ENCODE results near the gene THSD7B.

DNA sequence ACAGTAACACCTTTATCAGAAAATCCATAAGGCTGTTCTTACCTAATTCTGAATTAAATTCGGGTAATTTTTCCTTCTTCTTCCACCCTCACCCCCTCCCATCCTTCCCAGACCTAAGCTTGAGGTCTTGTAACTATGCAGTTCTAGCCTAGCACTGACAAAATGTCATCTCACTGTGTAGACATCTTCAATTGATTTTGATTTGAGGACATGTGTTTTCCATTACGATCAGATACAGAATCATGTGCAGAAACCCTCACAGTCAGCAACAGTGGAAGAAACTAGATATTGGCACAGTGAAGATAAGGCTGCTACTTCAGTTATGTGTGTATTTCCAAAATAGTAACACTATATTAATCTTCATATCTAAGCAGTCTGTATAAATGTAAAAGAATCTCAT lies 244.6 kb downstream of the THSD7B start:
- TF ChIP-seq, protein P1, sequence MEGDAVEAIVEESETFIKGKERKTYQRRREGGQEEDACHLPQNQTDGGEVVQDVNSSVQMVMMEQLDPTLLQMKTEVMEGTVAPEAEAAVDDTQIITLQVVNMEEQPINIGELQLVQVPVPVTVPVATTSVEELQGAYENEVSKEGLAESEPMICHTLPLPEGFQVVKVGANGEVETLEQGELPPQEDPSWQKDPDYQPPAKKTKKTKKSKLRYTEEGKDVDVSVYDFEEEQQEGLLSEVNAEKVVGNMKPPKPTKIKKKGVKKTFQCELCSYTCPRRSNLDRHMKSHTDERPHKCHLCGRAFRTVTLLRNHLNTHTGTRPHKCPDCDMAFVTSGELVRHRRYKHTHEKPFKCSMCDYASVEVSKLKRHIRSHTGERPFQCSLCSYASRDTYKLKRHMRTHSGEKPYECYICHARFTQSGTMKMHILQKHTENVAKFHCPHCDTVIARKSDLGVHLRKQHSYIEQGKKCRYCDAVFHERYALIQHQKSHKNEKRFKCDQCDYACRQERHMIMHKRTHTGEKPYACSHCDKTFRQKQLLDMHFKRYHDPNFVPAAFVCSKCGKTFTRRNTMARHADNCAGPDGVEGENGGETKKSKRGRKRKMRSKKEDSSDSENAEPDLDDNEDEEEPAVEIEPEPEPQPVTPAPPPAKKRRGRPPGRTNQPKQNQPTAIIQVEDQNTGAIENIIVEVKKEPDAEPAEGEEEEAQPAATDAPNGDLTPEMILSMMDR (IDR thresholded peaks at IDR 0.05 in 2 of 3, conservative IDR thresholded peaks at IDR 0.05 in 1 of 3; ENCODE audit: control insufficient read depth in 2 of 3, extremely low read depth in 1 of 3, insufficient read depth in 1 of 3, low read depth in 3 of 3, low read length in 3 of 3), result no peak
- TF ChIP-seq ZNF274 (IDR thresholded peaks at IDR 0.05; ENCODE audit: insufficient read depth, insufficient read length) (no peak), BCL11A (IDR thresholded peaks at IDR 0.05; ENCODE audit: low read depth, low read length) (no peak), EP300 (IDR thresholded peaks at IDR 0.05; ENCODE audit: borderline replicate concordance in 1 of 2, control insufficient read depth in 1 of 2, low read depth in 2 of 2, low read length in 2 of 2) (no peak), DPF2 (IDR thresholded peaks at IDR 0.05) (no peak), CEBPB (IDR thresholded peaks at IDR 0.05; ENCODE audit: borderline replicate concordance in 1 of 2, low read depth in 2 of 2, low read length in 2 of 2) (no peak), ZNF207 (IDR thresholded peaks at IDR 0.05; ENCODE audit: borderline replicate concordance) (no peak)
- TF ChIP-seq, protein P2, sequence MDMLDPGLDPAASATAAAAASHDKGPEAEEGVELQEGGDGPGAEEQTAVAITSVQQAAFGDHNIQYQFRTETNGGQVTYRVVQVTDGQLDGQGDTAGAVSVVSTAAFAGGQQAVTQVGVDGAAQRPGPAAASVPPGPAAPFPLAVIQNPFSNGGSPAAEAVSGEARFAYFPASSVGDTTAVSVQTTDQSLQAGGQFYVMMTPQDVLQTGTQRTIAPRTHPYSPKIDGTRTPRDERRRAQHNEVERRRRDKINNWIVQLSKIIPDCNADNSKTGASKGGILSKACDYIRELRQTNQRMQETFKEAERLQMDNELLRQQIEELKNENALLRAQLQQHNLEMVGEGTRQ (IDR thresholded peaks at IDR 0.05; ENCODE audit: borderline replicate concordance, low read depth, low read length), result no peak
- TF ChIP-seq, protein P3, sequence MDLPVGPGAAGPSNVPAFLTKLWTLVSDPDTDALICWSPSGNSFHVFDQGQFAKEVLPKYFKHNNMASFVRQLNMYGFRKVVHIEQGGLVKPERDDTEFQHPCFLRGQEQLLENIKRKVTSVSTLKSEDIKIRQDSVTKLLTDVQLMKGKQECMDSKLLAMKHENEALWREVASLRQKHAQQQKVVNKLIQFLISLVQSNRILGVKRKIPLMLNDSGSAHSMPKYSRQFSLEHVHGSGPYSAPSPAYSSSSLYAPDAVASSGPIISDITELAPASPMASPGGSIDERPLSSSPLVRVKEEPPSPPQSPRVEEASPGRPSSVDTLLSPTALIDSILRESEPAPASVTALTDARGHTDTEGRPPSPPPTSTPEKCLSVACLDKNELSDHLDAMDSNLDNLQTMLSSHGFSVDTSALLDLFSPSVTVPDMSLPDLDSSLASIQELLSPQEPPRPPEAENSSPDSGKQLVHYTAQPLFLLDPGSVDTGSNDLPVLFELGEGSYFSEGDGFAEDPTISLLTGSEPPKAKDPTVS (IDR thresholded peaks at IDR 0.05; ENCODE audit: low read depth, low read length), result no peak
